Measurements from ENCODE around the gene AFTPH. TPM values are rescaled to one million over a fixed set of nuclear protein-coding genes. Genes with fewer than 3 reads are reported as not detected.

Gene AFTPH
- total RNA-seq, 1 experiment from 2014 or later: 42.2 TPM

DNA sequence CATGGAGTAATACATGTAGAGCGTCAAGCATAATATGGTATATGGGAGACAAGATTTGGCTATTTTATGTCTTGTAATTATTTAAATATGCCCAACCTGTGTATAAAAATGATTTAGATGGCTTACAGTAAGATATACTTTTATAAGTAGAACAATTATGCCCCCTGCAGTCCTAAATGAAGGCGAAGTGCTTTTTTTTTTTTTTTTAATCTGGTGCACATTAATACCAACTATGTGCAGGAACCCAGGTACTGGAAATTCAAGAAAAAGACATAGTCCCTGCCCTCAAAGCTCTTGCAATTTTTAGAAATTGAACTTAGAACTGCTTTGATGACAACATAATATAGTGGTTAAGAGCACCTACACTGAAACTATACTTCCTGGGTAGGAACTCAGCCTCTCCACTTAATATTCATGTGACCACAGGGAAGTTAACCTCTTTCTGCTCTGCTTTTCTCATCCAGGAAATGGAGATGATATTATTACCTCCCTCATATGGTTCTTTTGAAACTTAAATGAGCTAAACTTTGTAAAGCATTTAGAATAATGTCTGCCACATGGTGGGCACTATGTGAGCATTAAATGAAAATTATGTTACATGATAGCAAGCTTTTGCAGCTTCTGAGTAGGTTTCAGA is 38.1 kb downstream of the AFTPH start:
- no peak overlapping the region for H3K27ac Mint-ChIP-seq (ENCODE audit: unreplicated experiment)
- DNase-seq: no peak
- H3K9me3 Mint-ChIP-seq (ENCODE audit: low read depth, unreplicated experiment): no peaks in the 10 kb centered on the region
- H3K27me3 Mint-ChIP-seq (ENCODE audit: unreplicated experiment): no peaks in the 10 kb centered on the region
- no peak overlapping the region for H3K4me3 Mint-ChIP-seq (ENCODE audit: low read depth, unreplicated experiment)
- H3K4me1 Mint-ChIP-seq (ENCODE audit: low read depth, unreplicated experiment): no peaks in the 10 kb centered on the region
- CTCF ChIA-PET: interaction anchor here (0.5 to 2.1 kb wide), 7 partner anchors 8 to 981 kb away, joined by 3 to 10 read pairs (median 3); no protein-coding TSS in a partner anchor
- BruUV-seq (replicated peaks): no TSS peak
- TF ChIP-seq, protein P1, sequence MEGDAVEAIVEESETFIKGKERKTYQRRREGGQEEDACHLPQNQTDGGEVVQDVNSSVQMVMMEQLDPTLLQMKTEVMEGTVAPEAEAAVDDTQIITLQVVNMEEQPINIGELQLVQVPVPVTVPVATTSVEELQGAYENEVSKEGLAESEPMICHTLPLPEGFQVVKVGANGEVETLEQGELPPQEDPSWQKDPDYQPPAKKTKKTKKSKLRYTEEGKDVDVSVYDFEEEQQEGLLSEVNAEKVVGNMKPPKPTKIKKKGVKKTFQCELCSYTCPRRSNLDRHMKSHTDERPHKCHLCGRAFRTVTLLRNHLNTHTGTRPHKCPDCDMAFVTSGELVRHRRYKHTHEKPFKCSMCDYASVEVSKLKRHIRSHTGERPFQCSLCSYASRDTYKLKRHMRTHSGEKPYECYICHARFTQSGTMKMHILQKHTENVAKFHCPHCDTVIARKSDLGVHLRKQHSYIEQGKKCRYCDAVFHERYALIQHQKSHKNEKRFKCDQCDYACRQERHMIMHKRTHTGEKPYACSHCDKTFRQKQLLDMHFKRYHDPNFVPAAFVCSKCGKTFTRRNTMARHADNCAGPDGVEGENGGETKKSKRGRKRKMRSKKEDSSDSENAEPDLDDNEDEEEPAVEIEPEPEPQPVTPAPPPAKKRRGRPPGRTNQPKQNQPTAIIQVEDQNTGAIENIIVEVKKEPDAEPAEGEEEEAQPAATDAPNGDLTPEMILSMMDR (IDR thresholded peaks at IDR 0.05; ENCODE audit: unreplicated experiment): no peak
- no peaks in the 10 kb centered on the region for H3K36me3 Mint-ChIP-seq (ENCODE audit: insufficient read depth, unreplicated experiment)
- intact Hi-C loops (cut with micrococcal nuclease; ENCODE audit: unreplicated experiment): loop anchor here (1.0 kb wide), 2 partner anchors 40 to 231 kb away; no protein-coding TSS in a partner anchor

DNA sequence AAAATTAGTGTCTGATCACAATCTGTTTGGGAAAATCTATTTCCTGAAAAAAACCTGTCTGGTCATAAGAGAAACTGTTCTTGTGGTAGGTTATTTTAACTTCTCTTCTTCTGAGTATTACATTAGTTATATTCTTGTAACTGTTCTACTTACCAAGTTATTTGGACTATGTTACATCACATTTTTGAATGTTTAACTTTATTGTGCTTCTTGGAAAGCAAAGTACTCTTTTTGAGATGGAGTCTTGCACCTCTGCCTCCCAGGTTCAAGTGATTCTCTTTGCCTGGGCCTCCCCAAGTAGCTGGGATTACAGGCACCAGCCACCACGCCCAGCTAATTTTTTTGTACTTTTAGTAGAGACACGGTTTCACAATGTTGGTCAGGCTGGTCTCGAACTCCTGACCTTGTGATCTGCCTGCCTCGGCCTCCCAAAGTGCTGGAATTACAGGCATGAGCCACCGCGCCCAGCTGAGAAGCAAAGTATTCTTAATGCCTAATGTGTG is 39.4 kb downstream of the AFTPH start:
- CTCF ChIA-PET: interaction anchor here (2.1 kb wide), 1 partner anchor 40 kb away, joined by 10 read pairs; no protein-coding TSS in a partner anchor
- intact Hi-C loops (cut with micrococcal nuclease; ENCODE audit: unreplicated experiment): no loop called here

DNA sequence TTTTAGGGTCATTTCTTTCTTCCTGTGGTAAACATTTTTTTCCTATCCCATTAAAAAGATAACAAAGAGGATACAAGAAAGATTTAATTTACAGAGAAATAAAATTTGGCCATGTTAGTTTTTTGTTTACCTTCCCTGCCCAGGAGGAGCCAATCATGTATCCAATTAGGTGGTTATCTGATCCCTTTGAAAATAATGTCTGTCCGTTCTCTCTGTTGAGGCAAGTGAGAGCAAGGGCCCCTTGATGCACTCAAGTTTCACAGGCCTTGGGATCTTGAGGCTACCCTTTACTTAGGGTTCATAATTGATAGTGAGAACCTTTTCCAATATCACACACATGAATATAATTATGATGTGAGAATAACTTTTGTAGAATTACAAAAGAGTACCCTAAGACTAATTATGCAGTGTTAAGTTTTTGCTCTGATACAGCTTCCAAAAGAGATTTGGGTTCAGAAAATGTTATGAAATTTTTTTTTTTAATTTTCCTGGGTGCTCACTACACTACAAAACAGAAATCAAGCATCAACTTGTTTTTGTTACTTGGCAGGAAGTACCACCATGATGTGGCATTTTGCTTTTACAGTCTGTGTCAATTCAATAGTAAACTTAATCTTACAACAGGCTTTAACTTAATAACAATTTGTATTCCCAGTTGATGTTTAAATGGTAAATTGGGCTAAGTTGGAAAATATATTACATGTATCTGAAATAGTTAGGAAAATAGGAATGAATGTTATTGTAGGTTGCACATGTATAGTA is 42.0 kb downstream of the AFTPH start:
- H3K36me3 Mint-ChIP-seq (ENCODE audit: insufficient read depth, unreplicated experiment): no peaks in the 10 kb centered on the region
- H3K4me1 Mint-ChIP-seq (ENCODE audit: low read depth, unreplicated experiment): no peaks in the 10 kb centered on the region
- H3K27me3 Mint-ChIP-seq (ENCODE audit: unreplicated experiment): no peaks in the 10 kb centered on the region
- CTCF ChIA-PET: no interaction called here
- no peak overlapping the region for H3K4me3 Mint-ChIP-seq (ENCODE audit: low read depth, unreplicated experiment)
- no peak for DNase-seq
- TF ChIP-seq, protein P1 (IDR thresholded peaks at IDR 0.05; ENCODE audit: unreplicated experiment): no peak
- peak overlapping the region; percentile 30 for H3K27ac Mint-ChIP-seq (ENCODE audit: unreplicated experiment)
- BruUV-seq (replicated peaks): no TSS peak
- intact Hi-C loops (cut with micrococcal nuclease; ENCODE audit: unreplicated experiment): no loop called here
- no peaks in the 10 kb centered on the region for H3K9me3 Mint-ChIP-seq (ENCODE audit: low read depth, unreplicated experiment)

More for the DNA sequence above, 39.4 kb downstream of the AFTPH start:
- Mint-ChIP-seq H3K4me1 (ENCODE audit: low read depth, unreplicated experiment) (no peaks in the 10 kb centered on the region), H3K27me3 (ENCODE audit: unreplicated experiment) (no peaks in the 10 kb centered on the region), H3K36me3 (ENCODE audit: insufficient read depth, unreplicated experiment) (no peaks in the 10 kb centered on the region), H3K9me3 (ENCODE audit: low read depth, unreplicated experiment) (no peaks in the 10 kb centered on the region), H3K4me3 (ENCODE audit: low read depth, unreplicated experiment) (no peak overlapping the region), H3K27ac (ENCODE audit: unreplicated experiment) (no peak overlapping the region)
- BruUV-seq (replicated peaks): no TSS peak
- no peak for DNase-seq
- TF ChIP-seq, protein P1 (IDR thresholded peaks at IDR 0.05; ENCODE audit: unreplicated experiment): no peak

DNA sequence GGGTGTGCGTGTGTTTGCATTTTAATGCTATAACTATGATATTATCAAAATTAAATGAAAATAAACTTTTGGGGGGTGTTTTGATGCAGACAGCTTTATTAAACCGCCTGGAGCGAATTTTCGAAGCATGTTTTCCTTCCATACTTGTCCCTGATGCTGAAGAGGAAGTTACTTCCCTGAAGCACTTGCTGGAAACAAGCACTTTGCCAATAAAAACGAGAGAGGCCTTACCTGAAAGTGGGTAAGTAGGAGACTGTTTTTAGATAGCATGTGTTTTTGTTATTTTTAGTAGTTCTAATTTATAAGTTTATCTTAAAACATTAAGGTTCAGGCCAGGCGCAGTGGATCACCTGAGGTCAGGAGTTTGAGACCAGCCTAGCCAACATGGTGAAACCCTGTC is 43.3 kb downstream of the AFTPH start:
- Mint-ChIP-seq H3K4me1 (ENCODE audit: low read depth, unreplicated experiment) (no peaks in the 10 kb centered on the region), H3K27ac (ENCODE audit: unreplicated experiment) (no peak overlapping the region), H3K4me3 (ENCODE audit: low read depth, unreplicated experiment) (no peak overlapping the region), H3K36me3 (ENCODE audit: insufficient read depth, unreplicated experiment) (peaks cover 5% of the 10 kb centered on the region), H3K27me3 (ENCODE audit: unreplicated experiment) (no peaks in the 10 kb centered on the region), H3K9me3 (ENCODE audit: low read depth, unreplicated experiment) (no peaks in the 10 kb centered on the region)
- TF ChIP-seq, protein P1 (IDR thresholded peaks at IDR 0.05; ENCODE audit: unreplicated experiment): no peak
- no TSS peak for BruUV-seq (replicated peaks)
- DNase-seq: no peak
- CTCF ChIA-PET: no interaction called here
- intact Hi-C loops (cut with micrococcal nuclease; ENCODE audit: unreplicated experiment): no loop called here

All from Calu3 (cell line).